GM12878 (cell line): ENCODE results near the gene PXMP4. TPM values are rescaled to one million over a fixed set of nuclear protein-coding genes. Genes with fewer than 3 reads are reported as not detected.

ENCODE experiments used
- ATAC-seq: fragments of 200-7000 bp; cut with Tn5 transposase; 3 replicates; pipeline ENCODE4 v1.9.1; 2020; ENCODE audit warnings: mild to moderate bottlenecking, moderate library complexity
- BruUV-seq: library from RNA; stranded (reverse); fragments of 400-500 nt; replicated peaks from 2 replicates; lab custom pipeline; 2021; lab: Mats Ljungman, UMichigan
- CTCF ChIA-PET: fragments of 300-600 bp; sonication (Branson Sonifier 250); formaldehyde crosslinking; extraction: SDS; loops from one replicate; lab custom pipeline; 2021; ENCODE audit warnings: inconsistent platforms; lab: Yijun Ruan, JAX
- POLR2A ChIA-PET: fragments of 350-600 bp; formaldehyde crosslinking; extraction: SDS; loops from one replicate; lab custom pipeline; 2021; ENCODE audit warnings: inconsistent platforms; lab: Charles Lee
- RAD21 ChIA-PET: fragments of 300-600 bp; sonication (Branson Sonifier 250); formaldehyde crosslinking; loops from one replicate; lab custom pipeline; 2023; ENCODE audit warnings: antibody characterized with exemption; ENCODE audit not compliant: unreplicated experiment; lab: Charles Lee
- SMC1A ChIA-PET: fragments of 300-600 bp; sonication (Branson Sonifier 250); formaldehyde crosslinking; loops from one replicate; lab custom pipeline; 2023; ENCODE audit not compliant: unreplicated experiment, uncharacterized antibody; lab: Charles Lee
- DNase-seq: peaks from one replicate; pipeline ENCODE4 v3.0.0-alpha.2; 2011; ENCODE audit warnings: low read depth, low spot score
- FAIRE-seq: peaks from 3 replicates; lab custom pipeline; 2011; peaks lifted over from hg19 to GRCh38; lab: Jason Lieb, UNC
- H2AFZ ChIP-seq: 2 replicates; pipeline ENCODE4 v1.6.0; 2011; ENCODE audit warnings: low read depth, low read length, control low read depth; ENCODE audit not compliant: control insufficient read depth
- H3K27ac ChIP-seq: 2 replicates; pipeline ENCODE4 v1.5.1; 2011; ENCODE audit warnings: control low read depth; ENCODE audit not compliant: control insufficient read depth, insufficient read depth
- H3K27me3 ChIP-seq, 2 experiments: replicated peaks in 1 of 2; 2 replicates each; pipeline versions ENCODE4 v1.6.0 to v1.6.1; 2011; ENCODE audit warnings: low read length in 1 of 2; ENCODE audit not compliant: control insufficient read depth in 2 of 2, insufficient read depth in 2 of 2
- H3K36me3 ChIP-seq, 2 experiments: 2 replicates each; pipeline ENCODE4 v1.5.1; 2011; ENCODE audit warnings: low read length in 1 of 2; ENCODE audit not compliant: control insufficient read depth in 2 of 2, insufficient read depth in 2 of 2
- H3K4me1 ChIP-seq: 2 replicates; pipeline ENCODE4 v1.6.1; 2011; ENCODE audit warnings: mild to moderate bottlenecking, low read length, moderate library complexity, mixed read lengths; ENCODE audit not compliant: control insufficient read depth, insufficient read depth
- H3K4me2 ChIP-seq: 2 replicates; pipeline ENCODE4 v1.6.0; 2011; ENCODE audit warnings: control low read depth; ENCODE audit not compliant: control insufficient read depth, insufficient read depth
- H3K4me3 ChIP-seq: fragments of 200-600 bp; sonication (generic); 2 replicates; pipeline ENCODE4 v1.5.1; 2016
- H3K79me2 ChIP-seq: 2 replicates; pipeline ENCODE4 v1.6.0; 2011; ENCODE audit warnings: low read length; ENCODE audit not compliant: control insufficient read depth, insufficient read depth
- H3K9ac ChIP-seq: 2 replicates; pipeline ENCODE4 v1.8.0; 2011; ENCODE audit warnings: low read length, control low read depth, mixed read lengths; ENCODE audit not compliant: control insufficient read depth, insufficient read depth
- H3K9me3 ChIP-seq: replicated peaks from 3 replicates; pipeline ENCODE4 v1.5.1; 2011; ENCODE audit warnings: mild to moderate bottlenecking, low read length; ENCODE audit not compliant: control insufficient read depth, insufficient read depth
- H4K20me1 ChIP-seq: 2 replicates; pipeline ENCODE4 v1.6.0; 2011; ENCODE audit not compliant: control insufficient read depth, insufficient read depth
- BCL3 ChIP-seq: IDR thresholded peaks from 2 replicates; pipeline ENCODE4 v1.6.1; 2011; ENCODE audit warnings: borderline replicate concordance, low read depth, mild to moderate bottlenecking, moderate library complexity, low read length; ENCODE audit not compliant: insufficient read depth, poor library complexity, severe bottlenecking
- IRF3 ChIP-seq: fragments of 450-650 bp; IDR thresholded peaks from 2 replicates; pipeline ENCODE4 v1.6.1; 2014; ENCODE audit warnings: mild to moderate bottlenecking
- JUND ChIP-seq: IDR thresholded peaks from 2 replicates; pipeline ENCODE4 v1.6.1; 2012; ENCODE audit warnings: low read depth, mild to moderate bottlenecking, low read length, improper control_type of control experiment, moderate library complexity
- SREBF2 ChIP-seq: IDR thresholded peaks from 2 replicates; pipeline ENCODE4 v1.6.1; 2012; ENCODE audit warnings: mild to moderate bottlenecking, low read length
- SUZ12 ChIP-seq: fragments of 200-600 bp; sonication (generic); IDR thresholded peaks from one replicate; pipeline ENCODE4 v1.6.1; 2018; ENCODE audit warnings: antibody characterized with exemption, mild to moderate bottlenecking; ENCODE audit not compliant: unreplicated experiment
- YY1 ChIP-seq: IDR thresholded peaks from 2 replicates; pipeline ENCODE4 v1.6.1; 2011; ENCODE audit warnings: low read depth, mild to moderate bottlenecking, low read length
- WGBS: methylation state at CpG from one replicate; pipeline ENCODE4 v1.1.6; 2016; ENCODE audit warnings: low lambda C conversion rate; ENCODE audit not compliant: insufficient replicate concordance, insufficient coverage; ENCODE audit errors: missing lambda C conversion rate; 5-methylcytosine and 5-hydroxymethylcytosine counted together
- in situ Hi-C: fragments of 300-500 bp; cut with MboI; formaldehyde crosslinking; loops from 9 replicates; pipeline ENCODE4 v1.14.3; 2018; ENCODE audit warnings: mixed read lengths
- intact Hi-C: fragments of 100-400 bp; cut with micrococcal nuclease; formaldehyde crosslinking; loops from one replicate; pipeline ENCODE4 v1.14.2; 2022; ENCODE audit not compliant: unreplicated experiment
- polyA plus RNA-seq, 11 experiments: library from polyadenylated mRNA; depleted of rRNA in 4 of 11; unstranded in 6 of 11; stranded (reverse) in 5 of 11; fragments of >200 nt; fragmentation: Nextera tagmentation in 4 of 11; fragmentation: Illumina TruSeq in 1 of 11; extraction: Ambion mirVana in 4 of 11; extraction: Trizol in 1 of 11; gene quantifications; 1 replicate in 1 of 11; 2 replicates in 10 of 11; pipeline versions ENCODE4 v1.2.1 to v1.2.3, GENCODE V29; 2011 to 2016; ENCODE audit warnings: inconsistent platforms in 2 of 11, missing spikeins in 2 of 11, low read depth in 1 of 11
- total RNA-seq, 4 experiments: library from RNA; depleted of rRNA in 3 of 4; stranded (reverse); fragments of >200 nt in 3 of 4; fragmentation: Illumina TruSeq in 1 of 4; extraction: Trizol in 1 of 4; gene quantifications; 2 replicates each; pipeline versions ENCODE4 v1.2.1 to v1.2.3, GENCODE V29; 2013 to 2021

The PXMP4 gene
- total and polyA plus RNA-seq, 10 of the 15 experiments (the other 5 are each of a cell fraction or from before 2014, with no cell fraction given) = 3.6 to 19.2 (median 8.6) TPM

- no peak for TF ChIP-seq BCL3
These were observed 9.0 kb upstream of the PXMP4 start (continued) for GRCh38 chr20:33729101-33729500.

GRCh38 chr20:33728463-33728862, 8.4 kb upstream of the PXMP4 start:
- H3K27me3 ChIP-seq = no peaks in the 10 kb centered on the region
- H3K9me3 ChIP-seq = no peaks in the 10 kb centered on the region
- 69% methylated on average over 2 of the region's 2 CpGs for WGBS
- H3K27ac ChIP-seq = no peak overlapping the region
- TF ChIP-seq SREBF2 (no peak), JUND (no peak), YY1 (no peak), SUZ12 (no peak), IRF3 (no peak)
- no peak overlapping the region for H3K4me3 ChIP-seq
- ChIA-PET RAD21 (interaction anchor here (1.0 kb wide), 1 partner anchor 8 kb away, joined by 3 read pairs; the partner anchor contains the start of gene PXMP4), CTCF (interaction anchor here (0.5 kb wide), 1 partner anchor 274 kb away, joined by 3 read pairs; no protein-coding TSS in a partner anchor), SMC1A (no interaction called here), POLR2A (no interaction called here)
- ATAC-seq = no peak
- H4K20me1 ChIP-seq = no peaks in the 10 kb centered on the region
- no peak for FAIRE-seq
- intact Hi-C loops = no loop called here
- DNase-seq = no peak
- H2AFZ ChIP-seq = no peak overlapping the region
- peaks cover under 1% of the 10 kb centered on the region for H3K79me2 ChIP-seq
- peaks cover 2% of the 10 kb centered on the region for H3K4me1 ChIP-seq
- BruUV-seq = no TSS peak
- no peaks in the 10 kb centered on the region for H3K36me3 ChIP-seq
- in situ Hi-C loops = no loop called here
- H3K9ac ChIP-seq = no peak overlapping the region
- H3K4me2 ChIP-seq = no peak overlapping the region
